DMS 273 treated with DMSO at 0.1 percent for 48 hours (cell line): Measurements from ENCODE around the gene GPANK1.
A peak's percentile ranks its signal among the peaks of the same experiment; 100 is the strongest.

Experiments
- DNase-seq: peaks from one replicate; lab custom pipeline; 2025; lab: John Stamatoyannopoulos, UW

GPANK1 gene

DNA sequence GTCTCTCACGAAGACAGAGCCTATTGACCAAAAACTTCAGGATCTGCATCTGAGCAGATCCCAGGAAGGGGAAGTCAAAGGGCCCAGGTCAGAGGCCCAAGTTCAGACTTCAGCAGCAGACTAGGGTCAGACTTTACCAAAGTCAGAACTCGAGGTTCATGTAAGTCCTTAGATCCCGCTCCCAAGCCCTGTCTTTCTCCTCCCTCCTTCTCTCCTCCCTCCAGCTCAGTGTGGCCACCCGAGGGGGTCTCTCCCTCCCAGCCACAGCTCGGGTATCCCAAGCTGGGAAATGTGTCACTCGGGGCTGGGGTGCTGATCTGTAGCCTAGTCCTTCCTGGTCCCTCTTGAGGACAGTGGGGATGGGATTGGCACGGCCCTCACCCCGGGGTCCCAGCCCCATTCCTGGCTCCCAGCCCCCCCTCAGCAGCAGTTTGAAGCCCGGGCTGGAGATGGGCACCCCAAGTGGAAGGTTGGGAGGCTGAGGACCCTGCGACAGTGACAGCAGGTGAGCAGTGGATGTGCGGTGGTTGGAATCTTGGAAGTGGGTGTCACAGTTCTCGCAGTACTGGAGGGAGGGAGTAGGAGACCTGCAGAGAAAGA lies 2.6 kb downstream of the GPANK1 start:
- no peak for DNase-seq

DNA sequence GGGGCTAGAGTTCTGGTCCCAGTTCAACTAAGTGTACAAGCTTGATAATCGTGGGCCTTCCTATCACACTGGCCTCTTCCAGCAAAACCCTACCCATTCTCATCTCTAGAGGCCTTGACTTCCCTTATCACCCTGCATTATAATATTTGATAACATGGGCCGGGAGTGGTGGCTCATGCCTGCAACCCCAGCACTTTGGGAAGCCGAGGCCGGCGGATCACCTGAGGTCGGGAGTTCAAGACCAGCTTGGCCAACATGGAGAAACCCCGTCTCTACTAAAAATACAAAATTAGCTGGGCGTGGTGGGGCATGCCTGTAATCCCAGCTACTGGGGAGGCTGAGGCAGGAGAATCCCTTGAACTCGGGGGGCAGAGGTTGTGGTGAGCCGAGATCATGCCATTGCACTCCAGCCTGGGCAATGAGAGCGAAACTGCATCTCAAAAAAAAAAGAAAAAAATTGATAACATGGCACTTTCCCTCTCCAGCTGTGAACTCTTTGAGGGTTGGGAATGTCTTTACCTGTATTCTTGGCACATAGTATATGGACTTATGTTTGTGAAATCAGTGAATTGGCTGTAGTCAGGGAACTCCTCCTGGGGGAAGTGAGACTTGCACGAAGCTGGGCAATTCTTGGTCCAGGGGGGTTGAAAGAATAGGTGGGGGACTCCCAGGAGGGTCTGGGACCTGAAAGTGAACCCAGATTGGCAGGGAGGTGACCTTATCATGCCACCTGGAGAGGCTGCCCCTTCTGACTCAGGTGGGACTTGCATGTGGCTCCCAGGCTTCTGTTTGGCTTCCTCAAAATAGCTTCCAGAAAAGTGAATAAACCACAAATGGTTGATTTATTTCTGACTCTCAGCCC lies 3.3 kb downstream of the GPANK1 start:
- no peak for DNase-seq

GRCh38 chr6:31660381-31661261 lies 4.2 kb downstream of the GPANK1 start, which contains the start of gene C6orf47:
Gene C6orf47 (minus strand): TSS chr6:31660778. CDS start chr6:31659947, 831 bp downstream.
- DNase-seq: peak; percentile 58

DNA sequence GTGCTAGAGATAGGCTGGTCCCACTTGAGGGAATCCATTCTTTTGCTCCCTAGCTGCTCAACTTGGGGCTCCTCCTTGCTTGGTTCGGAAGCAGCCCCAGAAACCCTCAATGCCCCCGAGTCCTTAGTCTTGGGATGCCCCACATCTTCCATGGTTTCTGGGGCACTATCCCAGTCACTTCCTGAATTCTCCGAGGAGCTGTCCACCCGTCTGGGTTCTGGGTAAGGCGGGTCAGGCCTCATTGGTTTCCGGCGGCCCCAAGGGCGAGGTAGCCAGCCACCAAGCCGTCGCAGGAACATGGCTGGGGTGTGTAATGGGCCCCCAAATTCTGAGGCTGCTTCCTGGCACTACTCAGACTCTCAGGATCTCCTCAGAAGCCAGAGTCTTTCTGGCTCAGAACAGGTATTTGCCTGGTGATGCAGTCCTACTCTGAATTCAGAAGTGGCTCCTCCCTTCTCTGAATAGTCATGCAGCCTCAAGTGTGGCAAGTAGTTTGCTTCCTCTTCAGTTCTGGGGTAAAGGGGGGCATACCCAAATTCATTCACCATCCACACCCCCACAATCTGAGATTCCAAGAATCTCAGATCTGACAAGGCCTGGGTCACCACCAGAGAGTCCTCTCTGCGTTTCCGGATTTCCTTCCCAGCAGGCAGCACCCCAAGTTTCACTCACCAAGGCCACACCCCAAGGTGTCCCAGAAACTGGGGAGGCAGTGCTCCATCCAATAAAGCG lies 5.0 kb downstream of the GPANK1 start:
- no peak for DNase-seq

GRCh38 chr6:31658983-31659648 lies 5.7 kb downstream of the GPANK1 start:
- DNase-seq: no peak

DNA sequence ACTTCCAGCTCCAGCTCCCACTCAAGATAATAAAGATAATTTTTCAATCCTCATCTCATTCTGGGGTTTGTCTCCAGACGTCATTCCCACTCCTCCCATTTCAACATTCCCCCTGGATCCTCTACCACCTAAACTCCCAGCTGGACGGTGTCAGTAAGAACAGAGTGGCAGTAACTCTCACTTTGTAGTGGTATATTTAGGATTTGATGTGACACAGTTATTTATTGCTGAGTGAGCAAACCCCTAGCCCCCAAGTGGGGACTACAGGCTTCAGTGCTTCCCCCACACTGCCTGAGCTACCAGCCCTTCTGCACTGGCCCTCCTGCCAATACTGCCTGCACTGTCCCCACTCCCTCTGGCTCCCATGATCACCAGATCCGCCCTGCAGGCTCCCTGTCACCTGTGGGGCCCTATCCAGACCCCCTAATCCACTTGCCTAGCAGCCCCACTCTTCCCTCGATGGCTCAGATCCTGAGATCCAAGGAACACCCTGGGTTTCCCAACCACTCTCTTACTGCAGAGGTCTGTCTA lies 6.6 kb downstream of the GPANK1 start:
- no peak for DNase-seq

GRCh38 chr6:31657406-31658157 lies 7.2 kb downstream of the GPANK1 start:
- no peak for DNase-seq

- no peak for DNase-seq
Observed at GRCh38 chr6:31655349-31656237, 9.2 kb downstream of the GPANK1 start, which contains the start of gene APOM. Gene APOM (plus strand): TSS chr6:31655894. CDS start chr6:31655967, 73 bp downstream.

DNA sequence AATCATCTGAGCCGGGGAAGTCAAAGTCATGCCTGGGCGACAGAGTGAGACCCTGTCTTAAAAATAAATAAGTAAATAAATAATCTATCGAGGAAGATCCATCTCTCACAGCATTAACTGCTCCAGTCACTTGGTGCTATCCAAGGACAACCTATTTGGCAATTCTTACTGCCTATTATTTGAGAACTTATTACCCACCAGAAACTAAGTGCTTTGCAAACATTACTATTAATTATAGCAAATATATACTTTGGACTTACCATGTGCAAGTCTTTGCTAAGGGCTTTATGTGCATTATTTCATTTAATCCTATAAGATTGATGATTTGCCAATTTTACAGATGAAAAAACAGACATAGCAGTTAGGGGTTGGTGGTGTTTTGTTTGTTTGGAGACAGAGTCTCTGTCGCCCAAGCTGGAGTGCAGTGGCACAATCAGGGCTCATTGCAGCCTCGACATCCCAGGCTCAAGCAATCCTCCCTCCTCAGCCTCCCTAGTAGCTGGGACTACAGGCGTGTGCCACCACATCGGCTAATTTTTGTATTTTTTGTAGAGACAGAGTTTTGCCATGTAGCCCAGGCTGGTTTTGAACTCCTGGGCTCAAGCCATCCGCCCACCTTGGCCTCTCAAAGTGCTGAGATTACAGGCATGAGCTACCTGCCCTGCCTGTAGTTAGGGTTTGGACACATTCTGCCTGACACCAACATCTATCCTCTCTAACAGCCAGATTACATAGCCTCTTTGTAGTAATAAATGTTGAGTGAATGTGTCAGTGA lies 10.0 kb downstream of the GPANK1 start:
- no peak for DNase-seq

DNA sequence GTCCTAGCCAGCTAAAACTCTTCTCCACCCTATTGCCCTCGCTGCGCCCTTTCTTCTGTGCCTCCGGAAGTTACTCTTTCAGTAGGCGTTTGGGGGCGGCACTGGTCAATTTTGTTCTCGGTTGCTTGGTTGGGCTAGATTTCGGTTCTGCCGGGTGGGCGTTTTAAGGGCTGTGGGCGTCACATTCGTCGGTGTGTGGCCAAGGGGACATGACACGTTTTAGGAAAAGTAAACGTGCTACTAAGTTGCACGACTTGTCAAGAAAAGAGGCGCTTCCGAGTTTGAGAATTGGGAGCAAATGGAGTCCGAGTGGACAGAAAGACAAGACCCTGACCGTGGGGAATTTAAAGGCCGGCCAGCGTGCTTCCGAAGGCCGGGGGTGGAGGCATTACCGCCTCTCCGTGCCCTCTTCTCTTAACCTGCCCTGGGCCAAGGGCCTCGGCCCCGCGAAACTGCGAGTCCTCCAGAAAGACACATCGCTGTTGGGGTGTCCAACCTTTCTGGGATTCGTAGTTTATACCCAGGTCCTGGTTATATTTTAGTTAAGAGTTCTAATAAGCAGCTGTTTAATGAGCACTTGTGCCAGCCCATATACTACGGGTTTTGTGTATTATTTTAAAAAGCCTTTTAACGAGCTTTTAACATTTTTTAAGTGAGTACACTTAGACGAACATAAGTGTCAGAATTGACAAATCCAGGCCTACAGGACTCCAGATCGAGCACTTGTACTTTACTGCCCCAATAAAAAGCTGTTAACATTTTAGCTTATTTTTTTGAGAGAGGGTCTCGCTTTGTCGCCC lies 11.7 kb downstream of the GPANK1 start:
- DNase-seq: no peak

- DNase-seq: peak; percentile 65
Observed at GRCh38 chr6:31651602-31652191, 13.1 kb downstream of the GPANK1 start.

DNA sequence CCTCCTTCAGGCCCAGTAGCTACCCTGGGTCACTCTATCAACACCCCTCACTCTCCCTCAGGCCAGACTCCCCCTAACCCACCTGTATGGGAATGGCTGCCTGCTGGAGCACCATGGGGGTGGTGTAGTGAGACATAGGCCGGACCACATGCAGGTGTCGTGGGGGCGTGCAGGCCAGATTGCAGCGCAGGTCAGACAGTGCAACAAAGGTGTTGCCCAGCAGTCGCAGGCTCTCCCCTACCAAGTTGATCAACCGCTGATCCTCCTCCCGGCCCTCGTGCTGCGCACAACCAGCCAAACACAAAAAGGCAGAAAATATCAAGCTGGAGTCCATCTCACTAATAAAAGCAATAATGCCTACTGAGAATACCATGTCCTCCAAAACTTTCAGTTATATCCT lies 19.5 kb downstream of the GPANK1 start:
- DNase-seq: no peak

DNA sequence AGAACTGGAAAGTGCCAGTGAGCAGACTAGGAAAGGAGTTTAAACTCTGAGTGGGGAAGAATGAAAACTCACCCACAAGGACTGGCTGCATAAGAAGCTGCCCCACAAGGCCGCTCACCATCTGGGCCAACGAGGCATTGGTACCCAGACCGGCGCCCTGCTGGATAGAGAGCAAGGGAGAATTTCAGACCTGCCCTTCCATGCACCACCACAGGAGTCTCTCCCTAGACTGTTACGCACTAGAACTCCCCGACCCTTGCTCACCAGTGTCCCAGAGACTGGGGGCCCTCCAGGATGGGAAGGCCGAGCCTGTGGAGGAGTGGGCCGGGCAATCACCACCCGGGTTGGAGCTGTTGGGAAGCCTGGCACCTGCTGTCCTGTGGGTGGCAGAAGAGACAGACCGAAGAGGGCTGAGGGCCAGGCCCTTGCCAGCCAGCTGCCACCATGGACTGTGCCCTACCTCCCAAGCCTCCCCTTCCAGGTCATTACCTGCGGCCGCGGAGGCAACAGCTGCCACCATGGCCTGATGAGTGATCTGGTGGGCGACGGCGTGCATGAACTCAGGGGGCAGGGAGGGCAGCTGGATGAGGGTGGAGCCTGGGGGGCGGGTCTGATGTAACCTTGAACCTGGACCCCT lies 20.9 kb downstream of the GPANK1 start:
- DNase-seq: no peak

- no peak for DNase-seq
Observed at GRCh38 chr6:31642798-31643570, 21.8 kb downstream of the GPANK1 start.

DNA sequence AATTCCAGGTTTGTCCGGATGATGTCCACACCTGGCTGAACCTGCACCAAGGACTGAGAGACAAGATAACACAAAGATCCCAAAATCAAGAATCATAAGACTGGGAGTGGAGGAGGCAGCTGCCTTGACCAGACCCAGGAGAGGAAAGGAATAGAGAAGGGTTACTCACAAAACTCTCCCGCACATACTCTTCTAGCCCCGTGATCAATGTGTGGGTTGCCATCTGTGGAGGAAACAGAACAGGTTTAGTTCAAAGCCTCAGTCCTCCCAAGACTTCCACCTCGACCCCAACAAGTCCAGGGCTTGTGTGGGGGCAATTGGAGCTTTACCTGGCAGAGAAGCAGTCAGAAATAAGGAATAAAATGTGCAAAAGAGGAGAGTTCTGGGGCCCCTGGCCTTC lies 23.4 kb downstream of the GPANK1 start:
- DNase-seq: no peak

DNA sequence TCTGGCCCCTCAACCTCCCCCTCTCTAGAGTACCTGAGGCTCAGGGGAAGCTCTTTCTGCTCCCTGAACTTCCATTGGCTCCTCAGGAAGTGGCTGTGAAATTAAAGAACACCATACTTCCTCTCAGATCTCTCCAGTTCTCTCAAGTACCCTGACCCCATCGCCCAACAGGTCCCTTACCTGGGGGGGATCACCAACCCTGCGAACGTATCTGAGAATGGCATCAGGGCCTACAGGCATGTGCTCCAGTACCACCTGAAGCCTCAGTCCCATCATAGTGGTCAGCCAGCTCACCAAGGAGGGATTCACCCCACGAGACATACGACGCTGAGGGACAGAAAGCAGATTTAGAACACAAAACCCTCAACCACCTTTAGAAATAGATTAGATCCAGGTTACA lies 24.2 kb downstream of the GPANK1 start:
- DNase-seq: no peak
